DMS 273 treated with DMSO at 0.1 percent for 48 hours (cell line): ENCODE results near the gene DCT.

Source experiments
- DNase-seq: peaks from one replicate; lab custom pipeline; 2025; lab: John Stamatoyannopoulos, UW

Gene DCT

DNA sequence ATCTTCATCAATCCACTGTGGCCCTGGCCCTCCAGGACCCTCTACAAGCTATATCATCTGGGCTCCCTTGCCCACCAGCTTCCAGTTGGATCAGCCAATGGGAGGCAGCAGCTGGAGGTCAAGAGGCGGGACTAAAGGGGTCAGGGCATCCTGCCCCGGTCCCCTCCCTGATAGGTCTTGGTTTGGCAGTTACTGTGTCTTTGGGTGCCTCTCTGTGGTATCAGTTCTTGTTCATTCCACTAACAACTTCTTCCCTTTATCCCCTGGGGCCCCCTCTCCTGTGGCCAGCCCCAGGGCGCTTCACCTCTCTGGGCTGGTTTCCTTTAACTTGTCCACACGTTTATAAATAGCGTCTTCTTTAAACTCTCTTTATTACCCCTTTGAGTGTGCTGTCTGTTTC, 83.6 kb downstream of the DCT start:
- no peak for DNase-seq

DNA sequence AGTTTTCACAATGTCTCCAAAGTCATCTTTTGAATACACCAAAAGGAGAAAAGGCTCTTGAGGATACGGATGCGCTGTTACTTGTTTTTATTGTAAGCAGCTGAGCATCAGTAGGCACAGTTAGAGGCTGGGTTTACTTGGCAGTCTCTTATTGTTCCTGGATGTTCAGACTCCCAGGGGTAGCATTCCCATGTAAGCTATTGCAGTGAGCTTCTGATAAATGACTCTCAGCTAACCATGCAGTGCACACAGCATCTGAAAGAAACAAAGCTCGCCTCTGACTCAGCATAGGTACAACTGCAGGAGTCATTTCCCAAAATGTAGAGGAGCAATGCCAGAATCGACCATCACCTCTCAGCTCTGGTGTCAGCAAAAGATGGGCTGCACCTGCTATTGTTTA, 84.8 kb downstream of the DCT start:
- no peak for DNase-seq

DNA sequence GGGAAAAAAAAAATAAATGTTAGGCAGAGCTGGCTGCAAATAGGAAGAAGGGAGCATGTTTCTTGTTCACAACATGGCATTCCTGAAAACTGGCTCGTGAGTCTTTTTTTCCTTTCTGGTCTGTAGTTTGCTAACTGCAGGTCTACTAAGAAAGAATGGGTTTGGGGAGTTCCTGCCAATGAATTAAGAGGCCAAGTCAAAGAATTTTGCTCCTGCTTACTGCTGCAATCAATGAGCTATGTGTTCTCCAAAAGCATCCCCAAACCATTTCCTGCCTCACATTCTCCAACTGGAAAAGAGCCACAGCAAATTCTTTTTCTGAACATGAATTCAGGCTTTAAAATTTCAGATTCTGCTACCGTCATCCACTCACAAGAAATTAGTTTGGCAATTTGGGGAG, 88.6 kb downstream of the DCT start:
- DNase-seq: no peak

DNA sequence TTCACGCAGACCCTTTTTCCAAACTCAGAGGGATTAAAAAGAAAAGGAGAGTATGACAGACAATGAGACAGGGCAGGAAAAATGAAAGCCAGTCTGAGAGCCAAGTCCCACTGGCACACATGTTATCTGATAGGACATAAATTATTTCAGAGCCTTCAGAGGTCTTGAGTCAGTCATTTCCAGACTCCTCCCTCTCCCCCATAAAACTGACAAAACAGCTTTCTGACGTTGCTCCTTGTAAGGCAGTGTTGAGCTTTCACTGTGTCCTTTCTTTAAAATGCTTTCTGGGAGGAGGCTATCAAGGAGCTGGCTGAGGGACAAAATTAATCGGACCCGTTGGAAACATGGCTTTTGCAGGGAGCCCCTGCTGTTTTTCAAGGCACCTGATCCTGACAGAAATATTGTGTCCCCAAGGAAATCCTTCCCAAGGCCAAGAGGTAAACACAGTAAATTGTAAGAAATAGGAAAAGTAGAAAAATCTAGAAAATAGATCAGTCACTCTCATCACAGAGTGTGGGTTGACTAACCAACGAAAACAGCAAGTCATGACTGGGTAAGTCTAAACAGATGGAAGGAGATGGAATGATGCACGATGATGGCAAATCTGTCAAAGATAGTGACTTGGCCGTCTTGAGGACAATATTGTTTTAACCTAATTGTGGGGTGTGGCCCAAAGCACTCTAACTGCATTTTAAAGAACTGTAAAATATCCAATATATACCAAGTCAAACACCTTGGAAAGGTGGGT, 89.7 kb downstream of the DCT start:
- no peak for DNase-seq

DNA sequence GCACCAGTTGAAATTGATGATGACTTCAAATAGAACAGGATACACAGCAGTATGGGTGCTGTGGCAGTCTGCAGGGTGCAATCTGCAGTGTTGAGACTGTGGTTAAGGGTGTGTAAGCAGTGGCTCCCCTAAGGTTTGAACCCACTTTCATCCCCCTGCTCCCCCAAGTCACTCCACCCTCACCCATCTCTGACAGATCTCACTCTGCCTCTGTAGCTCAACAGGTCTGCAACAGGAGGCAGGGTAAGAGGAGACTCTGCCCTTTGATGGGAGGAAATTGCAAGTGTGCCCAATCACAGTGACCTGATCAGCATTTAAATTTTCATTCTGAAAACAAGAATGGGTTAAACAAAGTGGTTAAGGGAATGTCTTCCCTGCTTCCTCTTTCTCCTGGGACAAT, 92.4 kb downstream of the DCT start:
- no peak for DNase-seq
